Mesendoderm (in vitro differentiated cells): ENCODE results near the gene GCNA.
A peak's percentile ranks its signal among the peaks of the same experiment; 100 is the strongest.

Source experiments
- DNase-seq: peaks from one replicate; pipeline ENCODE4 v3.0.0; 2013
- H2AK5ac ChIP-seq: 2 replicates; pipeline ENCODE4 v1.6.1; 2013; ENCODE audit warnings: low read length, inconsistent platforms
- H2BK120ac ChIP-seq: 2 replicates; pipeline ENCODE4 v1.6.1; 2013; ENCODE audit warnings: low read depth, mild to moderate bottlenecking, low read length, moderate library complexity, mixed read lengths
- H2BK15ac ChIP-seq: replicated peaks from 2 replicates; pipeline ENCODE4 v1.6.1; 2013; ENCODE audit warnings: low read depth, mild to moderate bottlenecking, moderate library complexity
- H2BK5ac ChIP-seq: 2 replicates; pipeline ENCODE4 v1.6.1; 2013; ENCODE audit warnings: low read length, inconsistent platforms
- H3K18ac ChIP-seq: 2 replicates; pipeline ENCODE4 v1.6.1; 2013; ENCODE audit warnings: mild to moderate bottlenecking, low read length, mixed read lengths
- H3K23ac ChIP-seq: one replicate; pipeline ENCODE4 v1.6.1; 2013; ENCODE audit warnings: low read length
- H3K27ac ChIP-seq: 2 replicates; pipeline ENCODE4 v1.5.1; 2013; ENCODE audit warnings: low read depth, mild to moderate bottlenecking, inconsistent platforms, low read length, moderate library complexity
- H3K27me3 ChIP-seq: 2 replicates; pipeline ENCODE4 v1.6.1; 2013; ENCODE audit warnings: low read length, control low read depth, mild to moderate bottlenecking, inconsistent platforms; ENCODE audit not compliant: insufficient read depth, poor library complexity
- H3K36me3 ChIP-seq: 2 replicates; pipeline ENCODE4 v1.6.1; 2013; ENCODE audit warnings: low read length, inconsistent platforms; ENCODE audit not compliant: control insufficient read depth, insufficient read depth
- H3K4ac ChIP-seq: one replicate; pipeline ENCODE4 v1.6.1; 2013; ENCODE audit warnings: low read depth, mild to moderate bottlenecking, low read length, moderate library complexity
- H3K4me1 ChIP-seq: 2 replicates; pipeline ENCODE4 v1.6.1; 2013; ENCODE audit warnings: low read depth, low read length, inconsistent platforms; ENCODE audit not compliant: control insufficient read depth
- H3K4me2 ChIP-seq: 2 replicates; pipeline ENCODE4 v1.6.1; 2013; ENCODE audit warnings: low read length
- H3K4me3 ChIP-seq: 2 replicates; pipeline ENCODE4 v1.5.1; 2013; ENCODE audit warnings: mild to moderate bottlenecking, low read length
- H3K56ac ChIP-seq: one replicate; pipeline ENCODE4 v1.6.1; 2013; ENCODE audit warnings: low read length
- H3K79me1 ChIP-seq: 2 replicates; pipeline ENCODE4 v1.6.1; 2013; ENCODE audit warnings: low read length, inconsistent platforms
- H3K79me2 ChIP-seq: 2 replicates; pipeline ENCODE4 v1.6.1; 2013; ENCODE audit warnings: mild to moderate bottlenecking, low read length; ENCODE audit not compliant: control insufficient read depth, insufficient read depth
- H3K9ac ChIP-seq: 2 replicates; pipeline ENCODE4 v1.6.1; 2013; ENCODE audit warnings: low read length, inconsistent platforms
- H4K5ac ChIP-seq: one replicate; pipeline ENCODE4 v1.6.1; 2013; ENCODE audit warnings: low read length
- H4K8ac ChIP-seq: one replicate; pipeline ENCODE4 v1.6.1; 2013; ENCODE audit warnings: low read depth, mild to moderate bottlenecking, control low read depth, low read length, moderate library complexity
- WGBS: extraction: QIAGEN DNeasy Blood & Tissue Kit; methylation state at CpG from one replicate; pipeline ENCODE4 v1.1.7; 2013; ENCODE audit warnings: low lambda C conversion rate, missing lambda C conversion rate; ENCODE audit not compliant: insufficient coverage; ENCODE audit errors: extremely low coverage; 5-methylcytosine and 5-hydroxymethylcytosine counted together

Gene GCNA

GRCh38 chrX:71542411-71542810 is 35.8 kb upstream of the GCNA start:
- no peak overlapping the region for H3K27ac ChIP-seq
- H3K4me1 ChIP-seq: no peaks in the 10 kb centered on the region
- no peaks in the 10 kb centered on the region for H3K27me3 ChIP-seq
- no CpG with 5 or more reads among the region's 1 CpG for WGBS
- H2BK120ac ChIP-seq: no peak overlapping the region
- no peak overlapping the region for H2BK15ac ChIP-seq
- no peak overlapping the region for H4K5ac ChIP-seq
- no peak for DNase-seq
- no peak overlapping the region for H3K4me3 ChIP-seq
- H4K8ac ChIP-seq: no peak overlapping the region
- H3K4ac ChIP-seq: no peak overlapping the region
- H3K9ac ChIP-seq: no peak overlapping the region
- H2AK5ac ChIP-seq: no peak overlapping the region
- no peak overlapping the region for H3K4me2 ChIP-seq
- H3K79me1 ChIP-seq: no peaks in the 10 kb centered on the region
- H3K36me3 ChIP-seq: peaks cover 2% of the 10 kb centered on the region
- H3K79me2 ChIP-seq: peaks cover 72% of the 10 kb centered on the region
- H2BK5ac ChIP-seq: no peak overlapping the region
- H3K18ac ChIP-seq: no peak overlapping the region
- H3K56ac ChIP-seq: no peak overlapping the region
- no peak overlapping the region for H3K23ac ChIP-seq

GRCh38 chrX:71542825-71543224 is 35.4 kb upstream of the GCNA start:
- H3K4me2 ChIP-seq: no peak overlapping the region
- no peak overlapping the region for H3K56ac ChIP-seq
- no peaks in the 10 kb centered on the region for H3K4me1 ChIP-seq
- H3K9ac ChIP-seq: no peak overlapping the region
- H3K4ac ChIP-seq: no peak overlapping the region
- H3K79me1 ChIP-seq: no peaks in the 10 kb centered on the region
- no CpG with 5 or more reads among the region's 2 CpGs for WGBS
- H3K36me3 ChIP-seq: peaks cover 2% of the 10 kb centered on the region
- H2BK120ac ChIP-seq: no peak overlapping the region
- no peak overlapping the region for H4K5ac ChIP-seq
- H3K4me3 ChIP-seq: no peak overlapping the region
- no peak overlapping the region for H3K27ac ChIP-seq
- no peak overlapping the region for H2BK5ac ChIP-seq
- no peak overlapping the region for H3K18ac ChIP-seq
- H4K8ac ChIP-seq: no peak overlapping the region
- H3K23ac ChIP-seq: no peak overlapping the region
- H3K27me3 ChIP-seq: no peaks in the 10 kb centered on the region
- H3K79me2 ChIP-seq: peaks cover 70% of the 10 kb centered on the region
- no peak overlapping the region for H2BK15ac ChIP-seq
- H2AK5ac ChIP-seq: no peak overlapping the region
- no peak for DNase-seq

- Histone ChIP-seq H2AK5ac (no peak overlapping the region), H3K27ac (no peak overlapping the region), H3K27me3 (no peaks in the 10 kb centered on the region), H3K56ac (no peak overlapping the region), H3K36me3 (peaks cover 2% of the 10 kb centered on the region), H2BK120ac (no peak overlapping the region), H3K4me2 (no peak overlapping the region), H3K4me3 (no peak overlapping the region), H2BK15ac (no peak overlapping the region), H3K79me2 (peaks cover 72% of the 10 kb centered on the region), H3K23ac (no peak overlapping the region), H3K4ac (no peak overlapping the region), H2BK5ac (no peak overlapping the region), H4K8ac (no peak overlapping the region), H3K9ac (no peak overlapping the region), H3K79me1 (no peaks in the 10 kb centered on the region), H3K18ac (no peak overlapping the region), H3K4me1 (no peaks in the 10 kb centered on the region), H4K5ac (no peak overlapping the region)
- WGBS: no CpG with 5 or more reads among the region's 2 CpGs
- DNase-seq: no peak
Measured at GRCh38 chrX:71543316-71543715, 34.9 kb upstream of the GCNA start.

- peaks cover 2% of the 10 kb centered on the region for H3K36me3 ChIP-seq
- no peak overlapping the region for H3K4ac ChIP-seq
- no peak overlapping the region for H4K8ac ChIP-seq
- H2BK15ac ChIP-seq: no peak overlapping the region
- no peak overlapping the region for H2BK5ac ChIP-seq
- H3K9ac ChIP-seq: no peak overlapping the region
- H4K5ac ChIP-seq: no peak overlapping the region
- H3K4me2 ChIP-seq: no peak overlapping the region
- no peak overlapping the region for H3K4me3 ChIP-seq
- H3K79me2 ChIP-seq: peaks cover 62% of the 10 kb centered on the region
- WGBS: no CpG with 5 or more reads among the region's 7 CpGs
- no peak overlapping the region for H3K18ac ChIP-seq
- H3K56ac ChIP-seq: no peak overlapping the region
- no peak overlapping the region for H2BK120ac ChIP-seq
- DNase-seq: no peak
- H3K79me1 ChIP-seq: no peaks in the 10 kb centered on the region
- no peaks in the 10 kb centered on the region for H3K27me3 ChIP-seq
- no peak overlapping the region for H3K27ac ChIP-seq
- H3K23ac ChIP-seq: no peak overlapping the region
- H2AK5ac ChIP-seq: no peak overlapping the region
- no peaks in the 10 kb centered on the region for H3K4me1 ChIP-seq
Measured at GRCh38 chrX:71545364-71545763, 32.9 kb upstream of the GCNA start.

GRCh38 chrX:71546879-71547278 is 31.4 kb upstream of the GCNA start:
- no peak overlapping the region for H3K27ac ChIP-seq
- H3K4me2 ChIP-seq: no peak overlapping the region
- peaks cover 49% of the 10 kb centered on the region for H3K79me2 ChIP-seq
- no peaks in the 10 kb centered on the region for H3K4me1 ChIP-seq
- no peaks in the 10 kb centered on the region for H3K79me1 ChIP-seq
- H2BK15ac ChIP-seq: no peak overlapping the region
- H2BK5ac ChIP-seq: no peak overlapping the region
- H3K9ac ChIP-seq: no peak overlapping the region
- no peak overlapping the region for H4K8ac ChIP-seq
- WGBS: no CpG with 5 or more reads among the region's 13 CpGs
- H3K27me3 ChIP-seq: no peaks in the 10 kb centered on the region
- H3K36me3 ChIP-seq: peaks cover 2% of the 10 kb centered on the region
- H3K56ac ChIP-seq: no peak overlapping the region
- H4K5ac ChIP-seq: no peak overlapping the region
- no peak for DNase-seq
- no peak overlapping the region for H3K4me3 ChIP-seq
- no peak overlapping the region for H2BK120ac ChIP-seq
- H3K18ac ChIP-seq: no peak overlapping the region
- H3K23ac ChIP-seq: no peak overlapping the region
- H2AK5ac ChIP-seq: no peak overlapping the region
- H3K4ac ChIP-seq: no peak overlapping the region

GRCh38 chrX:71547339-71547738 is 30.9 kb upstream of the GCNA start:
- Histone ChIP-seq H2AK5ac (no peak overlapping the region), H3K4ac (no peak overlapping the region), H4K8ac (no peak overlapping the region), H3K36me3 (peaks cover 2% of the 10 kb centered on the region), H3K27me3 (no peaks in the 10 kb centered on the region), H2BK15ac (no peak overlapping the region), H3K9ac (no peak overlapping the region), H3K4me2 (no peak overlapping the region), H2BK120ac (no peak overlapping the region), H3K27ac (no peak overlapping the region), H2BK5ac (no peak overlapping the region), H3K56ac (no peak overlapping the region), H3K79me2 (peaks cover 45% of the 10 kb centered on the region), H3K79me1 (no peaks in the 10 kb centered on the region), H3K4me3 (no peak overlapping the region), H3K23ac (no peak overlapping the region), H3K18ac (no peak overlapping the region), H3K4me1 (no peaks in the 10 kb centered on the region), H4K5ac (no peak overlapping the region)
- no CpG with 5 or more reads among the region's 7 CpGs for WGBS
- peak; percentile 32 for DNase-seq
